ENCODE measurements around the gene ERF. TPM values are rescaled to one million over a fixed set of nuclear protein-coding genes. Genes with fewer than 3 reads are reported as not detected.

Gene ERF
- total and polyA plus RNA-seq, 2 of the 8 experiments (the other 6 are each of a cell fraction or from before 2014, with no cell fraction given), result 43.7 to 62.7 TPM

DNA sequence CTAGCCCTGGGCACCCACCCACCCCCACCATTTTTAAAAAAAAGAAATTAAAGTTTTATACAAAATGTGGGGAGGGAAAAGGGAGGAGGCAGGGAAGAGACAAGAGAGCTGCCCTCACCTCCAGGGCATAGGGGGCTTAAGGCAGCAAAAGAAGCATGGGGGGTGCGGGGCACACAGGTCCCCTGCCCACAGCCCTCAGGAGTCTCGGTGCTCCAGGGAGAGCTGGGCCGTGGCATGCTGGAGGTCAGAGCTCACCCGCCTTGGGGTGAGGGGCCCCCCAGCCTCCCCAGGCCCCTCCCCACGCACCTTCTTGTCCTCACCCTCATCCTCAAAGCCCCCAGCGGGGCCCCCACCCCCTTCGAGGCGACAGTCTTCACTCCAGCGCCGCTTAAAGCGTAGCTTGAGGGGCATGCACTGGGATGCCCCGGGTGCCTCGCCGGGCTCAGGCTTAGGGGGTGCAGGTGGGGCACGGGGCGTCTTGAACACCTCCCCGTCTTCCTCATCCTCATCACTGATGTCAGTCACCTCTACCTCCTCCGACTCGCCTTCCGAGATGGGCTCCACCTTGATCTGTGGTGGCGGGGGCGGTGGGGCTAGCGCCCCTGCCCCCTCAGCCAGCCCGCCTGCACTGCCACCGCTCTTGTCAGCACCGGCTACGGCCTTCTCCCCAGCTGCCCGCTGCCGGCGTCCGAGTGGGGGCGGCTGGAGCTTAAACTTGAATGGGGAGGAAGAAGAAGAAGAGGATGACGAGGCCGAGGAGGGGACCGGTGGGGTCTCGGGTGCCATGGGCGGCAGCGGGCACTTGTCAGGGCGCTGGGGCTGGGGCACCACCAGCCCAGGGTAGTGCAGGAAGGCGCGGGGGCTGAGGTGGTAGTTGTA is 6.4 kb downstream of the ERF start (continued):
- no peak for TF ChIP-seq SP1 (IDR thresholded peaks at IDR 0.05; ENCODE audit: low read depth, low read length)
- TF ChIP-seq KDM1A (IDR thresholded peaks at IDR 0.05; ENCODE audit: borderline replicate concordance, low read length), result no peak
- no peak for TF ChIP-seq SP2 (IDR thresholded peaks at IDR 0.05; ENCODE audit: low read length)
- no peak for TF ChIP-seq EZH2 (IDR thresholded peaks at IDR 0.05; ENCODE audit: low read depth, low read length, severe bottlenecking)
- no peak for TF ChIP-seq CTBP2 (IDR thresholded peaks at IDR 0.05; ENCODE audit: borderline replicate concordance, insufficient read depth, insufficient read length, low read length)
- no peak for TF ChIP-seq CHD7 (IDR thresholded peaks at IDR 0.05; ENCODE audit: insufficient replicate concordance, low read length)
- TF ChIP-seq SRF (IDR thresholded peaks at IDR 0.05; ENCODE audit: low read depth, low read length), result no peak
- no peak for TF ChIP-seq CHD2 (IDR thresholded peaks at IDR 0.05; ENCODE audit: low read length)
